CD14-positive monocyte (primary cell): ENCODE results near the gene RXRG. TPM values are rescaled to one million over a fixed set of nuclear protein-coding genes. Genes with fewer than 3 reads are reported as not detected.
"Not testable (repeated sequence)": the region's sequence is repeated elsewhere in the genome, so short reads cannot be mapped to it uniquely, and the experiment has no call there.

Experiments
- DNase-seq, 3 donors: peaks; one replicate each; pipeline ENCODE4 v3.0.0-alpha.2; 2011 to 2022
- H2AFZ ChIP-seq: 2 replicates; pipeline ENCODE4 v1.6.0; 2012; ENCODE audit warnings: mild to moderate bottlenecking, low read depth, low read length, inconsistent platforms; ENCODE audit not compliant: insufficient read depth, poor library complexity, severe bottlenecking
- H3K27ac ChIP-seq, 2 donors: 1 replicate in 1 of 2; 2 replicates in 1 of 2; pipeline ENCODE4 v1.5.1; 2012 to 2013; ENCODE audit warnings: low read length in 2 of 2, control low read depth in 1 of 2, inconsistent platforms in 1 of 2, low read depth in 1 of 2, mild to moderate bottlenecking in 1 of 2
- H3K27me3 ChIP-seq, 2 donors: one replicate each; pipeline versions ENCODE4 v1.6.0 to v1.6.1; 2011 to 2013; ENCODE audit warnings: low read length in 2 of 2; ENCODE audit not compliant: control insufficient read depth in 2 of 2, insufficient read depth in 2 of 2
- H3K36me3 ChIP-seq, 2 donors: replicated peaks in 1 of 2; 1 replicate in 1 of 2; 2 replicates in 1 of 2; pipeline versions ENCODE4 v1.5.1 to v1.6.1; 2012 to 2013; ENCODE audit warnings: low read length in 2 of 2, control low read depth in 1 of 2, inconsistent platforms in 1 of 2, mild to moderate bottlenecking in 1 of 2; ENCODE audit not compliant: insufficient read depth in 2 of 2, control insufficient read depth in 1 of 2
- H3K4me1 ChIP-seq, 2 donors: 1 replicate in 1 of 2; 2 replicates in 1 of 2; pipeline versions ENCODE4 v1.5.1 to v1.6.1; 2012 to 2013; ENCODE audit warnings: low read length in 2 of 2, control low read depth in 1 of 2, inconsistent platforms in 1 of 2, mild to moderate bottlenecking in 1 of 2, moderate library complexity in 1 of 2; ENCODE audit not compliant: insufficient read depth in 2 of 2, control insufficient read depth in 1 of 2
- H3K4me2 ChIP-seq: replicated peaks from 2 replicates; pipeline ENCODE3; 2012; ENCODE audit warnings: low read length, moderate library complexity, mild to moderate bottlenecking; ENCODE audit not compliant: poor library complexity, severe bottlenecking; ENCODE audit errors: extremely low read depth
- H3K4me3 ChIP-seq, 3 experiments: fragments of 200-600 bp in 1 of 3; sonication (generic) in 1 of 3; replicated peaks in 1 of 3; 1 replicate in 2 of 3; 2 replicates in 1 of 3; pipeline ENCODE4 v1.5.1; 2011 to 2013; ENCODE audit warnings: low read length in 3 of 3, mild to moderate bottlenecking in 3 of 3, control low read depth in 2 of 3, low read depth in 2 of 3, inconsistent platforms in 1 of 3, moderate library complexity in 1 of 3
- H3K79me2 ChIP-seq: 2 replicates; pipeline ENCODE4 v1.6.0; 2012; ENCODE audit warnings: mild to moderate bottlenecking, control low read depth, inconsistent platforms, low read length, moderate library complexity; ENCODE audit not compliant: insufficient read depth
- H3K9ac ChIP-seq: 2 replicates; pipeline ENCODE4 v1.6.0; 2017; ENCODE audit warnings: low read length, mild to moderate bottlenecking; ENCODE audit not compliant: insufficient read depth, poor library complexity, severe bottlenecking
- H3K9me3 ChIP-seq, 2 donors: replicated peaks in 1 of 2; 1 replicate in 1 of 2; 2 replicates in 1 of 2; pipeline versions ENCODE4 v1.5.1 to v1.6.1; 2012 to 2013; ENCODE audit warnings: low read length in 2 of 2, control low read depth in 1 of 2; ENCODE audit not compliant: control insufficient read depth in 1 of 2, insufficient read depth in 1 of 2
- H4K20me1 ChIP-seq: 2 replicates; pipeline ENCODE4 v1.6.0; 2012; ENCODE audit warnings: mild to moderate bottlenecking, low read length, control low read depth, moderate library complexity; ENCODE audit not compliant: insufficient read depth
- H3K27ac Mint-ChIP-seq, 7 donors: one replicate each; pipeline ENCODE4 v1.8.0; 2020; ENCODE audit warnings: mild to moderate bottlenecking in 7 of 7, mixed read lengths in 7 of 7, moderate library complexity in 6 of 7, inconsistent platforms in 2 of 7
- H3K27me3 Mint-ChIP-seq, 3 donors: one replicate each; pipeline ENCODE4 v1.8.0; 2021 to 2022; ENCODE audit warnings: low read depth in 3 of 3, mild to moderate bottlenecking in 3 of 3, mixed read lengths in 3 of 3, moderate library complexity in 3 of 3, inconsistent platforms in 1 of 3
- H3K36me3 Mint-ChIP-seq, 2 donors: one replicate each; pipeline ENCODE4 v1.8.0; 2020; ENCODE audit warnings: mixed read lengths in 2 of 2, inconsistent platforms in 1 of 2, mild to moderate bottlenecking in 1 of 2
- H3K4me1 Mint-ChIP-seq: one replicate; pipeline ENCODE4 v1.8.0; 2020; ENCODE audit warnings: mild to moderate bottlenecking, mixed read lengths
- H3K4me3 Mint-ChIP-seq, 2 donors: one replicate each; pipeline ENCODE4 v1.8.0; 2020; ENCODE audit warnings: mild to moderate bottlenecking in 2 of 2, mixed read lengths in 2 of 2, moderate library complexity in 1 of 2
- H3K9me3 Mint-ChIP-seq, 7 donors: one replicate each; pipeline ENCODE4 v1.8.0; 2020 to 2022; ENCODE audit warnings: mixed read lengths in 7 of 7, mild to moderate bottlenecking in 6 of 7, moderate library complexity in 6 of 7, inconsistent platforms in 2 of 7
- WGBS: methylation state at CpG from one replicate; pipeline ENCODE4 v1.1.5; 2013; ENCODE audit warnings: missing lambda C conversion rate; ENCODE audit not compliant: insufficient coverage; 5-methylcytosine and 5-hydroxymethylcytosine counted together
- intact Hi-C, 2 donors: fragments of 100-400 bp; cut with micrococcal nuclease; formaldehyde crosslinking; loops; one replicate each; pipeline versions ENCODE4 v1.15.0 to v1.15.1; 2023
- polyA plus RNA-seq, 3 donors: library from polyadenylated mRNA; depleted of rRNA in 1 of 3; unstranded in 2 of 3; stranded (reverse) in 1 of 3; fragments of 300-500 nt in 2 of 3; fragments of >200 nt in 1 of 3; fragmentation: Illumina TruSeq in 2 of 3; gene quantifications; 1 replicate in 2 of 3; 2 replicates in 1 of 3; pipeline ENCODE4 v1.2.3, GENCODE V29; 2012 to 2021
- TF ChIP-seq, protein P1 (sequence below): fragments of 200-600 bp; IDR thresholded peaks from one replicate; pipeline ENCODE4 v1.8.0; 2022; ENCODE audit warnings: antibody characterized with exemption, mild to moderate bottlenecking

RXRG gene
- polyA plus RNA-seq, 3 donors, result not detected

DNA sequence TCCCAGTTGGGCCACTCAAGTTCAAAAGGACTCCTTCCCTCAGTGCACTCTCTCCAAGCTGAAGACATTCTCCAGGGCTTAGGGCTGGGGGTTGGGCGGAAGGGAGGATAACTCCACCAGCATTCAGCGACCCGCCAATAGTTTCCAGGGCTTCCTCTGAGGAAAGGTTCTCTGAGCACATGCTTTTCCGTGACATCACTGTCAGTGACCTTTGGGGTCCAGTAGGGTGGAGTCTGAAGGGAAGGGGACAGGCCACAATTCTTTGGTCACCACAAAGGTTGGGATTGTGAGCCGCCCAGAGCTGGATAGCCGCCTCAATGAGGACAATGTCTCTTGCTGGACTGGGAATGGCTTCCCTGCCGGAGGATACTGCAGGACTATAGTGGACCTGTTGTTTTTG, 22.8 kb upstream of the RXRG start:
- TF ChIP-seq, protein P1, sequence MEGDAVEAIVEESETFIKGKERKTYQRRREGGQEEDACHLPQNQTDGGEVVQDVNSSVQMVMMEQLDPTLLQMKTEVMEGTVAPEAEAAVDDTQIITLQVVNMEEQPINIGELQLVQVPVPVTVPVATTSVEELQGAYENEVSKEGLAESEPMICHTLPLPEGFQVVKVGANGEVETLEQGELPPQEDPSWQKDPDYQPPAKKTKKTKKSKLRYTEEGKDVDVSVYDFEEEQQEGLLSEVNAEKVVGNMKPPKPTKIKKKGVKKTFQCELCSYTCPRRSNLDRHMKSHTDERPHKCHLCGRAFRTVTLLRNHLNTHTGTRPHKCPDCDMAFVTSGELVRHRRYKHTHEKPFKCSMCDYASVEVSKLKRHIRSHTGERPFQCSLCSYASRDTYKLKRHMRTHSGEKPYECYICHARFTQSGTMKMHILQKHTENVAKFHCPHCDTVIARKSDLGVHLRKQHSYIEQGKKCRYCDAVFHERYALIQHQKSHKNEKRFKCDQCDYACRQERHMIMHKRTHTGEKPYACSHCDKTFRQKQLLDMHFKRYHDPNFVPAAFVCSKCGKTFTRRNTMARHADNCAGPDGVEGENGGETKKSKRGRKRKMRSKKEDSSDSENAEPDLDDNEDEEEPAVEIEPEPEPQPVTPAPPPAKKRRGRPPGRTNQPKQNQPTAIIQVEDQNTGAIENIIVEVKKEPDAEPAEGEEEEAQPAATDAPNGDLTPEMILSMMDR, result no peak
- no peaks in the 10 kb centered on the region for H3K79me2 ChIP-seq
- Mint-ChIP-seq H3K36me3 (no peaks in the 10 kb centered on the region), H3K9me3 (peaks cover 0 to 2% (median 0%) of the 10 kb centered on the region in 7 donors), H3K4me1 (no peaks in the 10 kb centered on the region), H3K4me3 (no peak overlapping the region), H3K27me3 (peaks cover 2 to 22% (median 18%) of the 10 kb centered on the region in 3 donors), H3K27ac (no peak overlapping the region)
- 86% methylated on average over 7 of the region's 7 CpGs for WGBS
- no peak overlapping the region for H2AFZ ChIP-seq
- no peaks in the 10 kb centered on the region for H3K4me1 ChIP-seq
- no peaks in the 10 kb centered on the region for H4K20me1 ChIP-seq
- H3K4me3 ChIP-seq, result no peak overlapping the region
- peaks cover 0 to 4% of the 10 kb centered on the region in 2 donors for H3K27me3 ChIP-seq
- no peak overlapping the region for H3K9ac ChIP-seq
- H3K36me3 ChIP-seq, result no peaks in the 10 kb centered on the region
- H3K27ac ChIP-seq, result no peak overlapping the region
- no peak overlapping the region for H3K4me2 ChIP-seq
- DNase-seq, result no peak
- intact Hi-C loops, result no loop called here
- H3K9me3 ChIP-seq, result no peaks in the 10 kb centered on the region

DNA sequence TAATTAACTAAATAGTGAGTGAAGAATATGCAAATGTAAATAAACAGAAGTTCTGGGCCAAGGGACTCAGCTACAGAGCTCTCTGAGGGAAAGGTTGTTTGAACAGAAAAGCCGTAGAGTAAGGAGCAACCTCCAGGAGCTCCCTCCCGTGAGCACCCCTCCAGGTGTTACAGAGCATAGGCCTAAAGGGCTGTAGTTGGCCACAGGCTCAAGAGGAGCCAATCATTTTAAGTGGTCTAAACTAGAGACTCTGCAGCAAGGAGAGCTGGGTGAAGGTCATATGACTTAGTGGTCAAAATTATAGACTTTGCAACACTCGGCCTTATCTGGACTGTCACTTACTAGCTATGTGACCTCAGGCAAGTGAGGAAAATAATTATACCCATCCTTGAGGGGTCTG, 19.1 kb upstream of the RXRG start:
- no peaks in the 10 kb centered on the region for H3K36me3 Mint-ChIP-seq
- 89% methylated on average over 2 of the region's 3 CpGs for WGBS
- no peak overlapping the region for H2AFZ ChIP-seq
- no peak for DNase-seq
- peaks cover 2 to 16% (median 14%) of the 10 kb centered on the region in 3 donors for H3K27me3 Mint-ChIP-seq
- no peaks in the 10 kb centered on the region for H3K4me1 ChIP-seq
- H3K27ac Mint-ChIP-seq, result no peak overlapping the region
- H3K4me2 ChIP-seq, result no peak overlapping the region
- TF ChIP-seq, protein P1, result no peak
- peaks cover 0 to 4% of the 10 kb centered on the region in 2 donors for H3K27me3 ChIP-seq
- no peak overlapping the region for H3K27ac ChIP-seq
- H3K79me2 ChIP-seq, result no peaks in the 10 kb centered on the region
- H3K36me3 ChIP-seq, result no peaks in the 10 kb centered on the region
- intact Hi-C loops, result no loop called here
- H3K4me3 ChIP-seq, result no peak overlapping the region
- peaks cover 0 to 2% (median 0%) of the 10 kb centered on the region in 7 donors for H3K9me3 Mint-ChIP-seq
- no peaks in the 10 kb centered on the region for H3K4me1 Mint-ChIP-seq
- H4K20me1 ChIP-seq, result no peaks in the 10 kb centered on the region
- H3K9ac ChIP-seq, result no peak overlapping the region
- H3K9me3 ChIP-seq, result no peaks in the 10 kb centered on the region
- no peak overlapping the region for H3K4me3 Mint-ChIP-seq

- DNase-seq, H3K4me1 Mint-ChIP-seq, H3K4me3 Mint-ChIP-seq, H2AFZ ChIP-seq, H3K36me3 ChIP-seq, H3K9me3 Mint-ChIP-seq, H3K27me3 ChIP-seq, H3K27ac Mint-ChIP-seq, H3K9ac ChIP-seq, H3K9me3 ChIP-seq, intact Hi-C loops, H3K4me1 ChIP-seq, H4K20me1 ChIP-seq, H3K4me3 ChIP-seq, H3K79me2 ChIP-seq, H3K4me2 ChIP-seq, H3K27ac ChIP-seq, H3K36me3 Mint-ChIP-seq: not testable (repeated sequence)
- H3K27me3 Mint-ChIP-seq, result peaks cover 3 to 17% (median 7%) of the 10 kb centered on the region in 3 donors
- WGBS, result no CpG with 5 or more reads among the region's 2 CpGs
Measured at GRCh38 chr1:165459683-165460082, 14.8 kb upstream of the RXRG start.
